Measurements from ENCODE around the gene EPYC.

GRCh38 chr12:90970471-90970870 lies 34.3 kb downstream of the EPYC start:
- no peak for TF ChIP-seq POLR2A (IDR thresholded peaks at IDR 0.05; ENCODE audit: low read length)
- TF ChIP-seq GATA1 (IDR thresholded peaks at IDR 0.05; ENCODE audit: low read depth, low read length) = no peak
